HG03469 (cell line): Measurements from ENCODE around the gene BRICD5.

Experiments
- ATAC-seq: cut with Tn5 transposase; IDR thresholded peaks from one replicate; pipeline ENCODE4 v1.9.1; 2021; ENCODE audit warnings: mild to moderate bottlenecking, moderate library complexity, moderate number of reproducible peaks; ENCODE audit not compliant: unreplicated experiment

BRICD5 gene

DNA sequence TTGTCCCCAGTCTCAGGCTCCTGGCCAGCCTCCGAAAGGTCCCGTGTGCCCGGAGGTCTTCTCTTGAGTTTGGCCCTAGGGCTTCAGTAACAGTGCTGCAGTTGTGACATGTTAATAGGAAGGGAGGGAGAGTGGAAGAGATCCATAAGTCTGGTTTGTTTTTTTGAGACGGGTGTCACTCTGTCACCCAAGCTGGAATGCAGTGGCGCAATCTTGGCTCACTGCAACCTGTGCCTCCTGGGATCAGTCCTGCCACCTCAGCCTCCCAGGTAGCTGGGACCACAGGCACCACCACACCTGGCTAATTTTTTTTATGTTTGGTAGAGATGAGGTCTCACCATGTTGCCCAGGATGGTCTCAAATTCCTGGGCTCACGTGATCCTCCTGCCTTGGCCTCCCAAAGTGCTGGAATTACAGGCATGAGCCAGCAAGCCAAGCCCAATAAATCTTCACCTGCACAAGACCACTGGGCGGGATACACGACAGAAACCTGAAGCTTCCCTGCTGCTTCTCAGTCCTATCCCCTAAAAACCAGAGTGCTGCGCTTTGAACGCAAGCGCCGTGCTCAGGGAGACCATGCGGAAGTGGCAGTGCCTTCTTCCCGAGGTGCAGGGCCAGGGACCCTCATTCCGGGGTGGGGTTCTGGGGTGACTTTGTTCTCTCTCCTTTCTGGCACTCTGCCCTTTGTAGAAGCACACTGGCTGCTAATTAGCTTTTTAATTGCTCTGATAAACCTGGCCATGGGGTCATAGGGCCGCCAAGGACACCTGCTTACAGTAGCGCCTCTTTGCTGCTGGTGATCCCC, 44.2 kb downstream of the BRICD5 start:
- no peak for ATAC-seq

DNA sequence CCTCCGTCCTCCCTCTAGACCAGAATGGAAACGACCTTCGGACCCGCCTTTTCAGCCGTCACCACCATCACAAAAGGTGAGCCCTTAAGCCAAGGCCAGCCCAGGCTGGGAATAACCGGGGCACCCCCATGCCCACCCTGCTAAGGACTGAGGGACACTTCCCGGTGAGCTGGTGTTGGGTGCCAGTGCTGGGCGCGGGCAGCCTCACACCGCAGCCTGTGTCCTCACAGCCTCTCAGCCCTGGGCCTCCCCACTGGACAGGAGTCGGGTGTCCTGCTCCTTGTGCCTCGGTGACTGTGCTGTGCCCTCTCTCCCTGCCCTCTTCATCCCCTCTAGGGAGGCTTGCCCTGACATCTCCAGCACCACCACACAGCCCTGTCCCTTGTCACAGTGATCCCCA, 44.8 kb downstream of the BRICD5 start:
- no peak for ATAC-seq

GRCh38 chr16:2163211-2163881, 47.3 kb downstream of the BRICD5 start:
- no peak for ATAC-seq

DNA sequence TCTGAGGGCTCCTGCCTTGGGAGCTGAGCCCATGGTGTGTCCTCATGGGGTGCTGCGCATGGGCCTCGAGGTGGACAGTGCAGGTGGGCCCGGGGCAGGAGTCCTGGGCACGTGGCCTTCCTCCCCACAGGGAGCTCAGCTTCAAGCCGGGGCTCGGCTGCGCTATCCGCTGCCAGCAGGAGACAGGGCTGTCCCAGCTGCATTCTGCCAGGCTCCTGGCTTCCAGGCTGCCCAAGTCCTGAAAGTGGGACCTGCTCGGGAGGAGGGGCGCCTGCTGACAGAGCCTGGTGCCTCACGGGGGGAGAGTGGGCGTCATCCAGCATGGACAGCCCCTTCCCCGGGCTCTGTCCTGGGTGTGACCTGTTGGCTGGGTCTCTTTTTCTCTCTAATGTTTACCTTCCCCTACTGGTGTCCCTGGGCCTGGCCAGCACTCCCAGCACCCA, 48.0 kb downstream of the BRICD5 start:
- no peak for ATAC-seq

- no peak for ATAC-seq
Measured at GRCh38 chr16:2161911-2162310, 48.8 kb downstream of the BRICD5 start.

GRCh38 chr16:2160915-2161551, 49.6 kb downstream of the BRICD5 start:
- ATAC-seq, result no peak
